ENCODE data around the gene RAP1GDS1. TPM values are rescaled to one million over a fixed set of nuclear protein-coding genes. Genes with fewer than 3 reads are reported as not detected.
A peak's percentile ranks its signal among the peaks of the same experiment; 100 is the strongest.

Gene RAP1GDS1
- total and polyA plus RNA-seq, 2 of the 4 experiments (the other 2 are of a cell fraction): 29.0 to 85.1 TPM

GRCh38 chr4:98469771-98470170, 208.6 kb downstream of the RAP1GDS1 start:
- ChIA-PET POLR2A (ENCODE audit: unreplicated experiment) (no interaction called here), CTCF (no interaction called here)
- Histone ChIP-seq H3K4me3 (ENCODE audit: insufficient read depth, low read depth, low read length) (no peak overlapping the region), H3K9me3 (ENCODE audit: control insufficient read depth, insufficient read depth, low read length) (no peaks in the 10 kb centered on the region), H4K20me1 (ENCODE audit: insufficient read depth, low read length) (no peaks in the 10 kb centered on the region), H2BK5ac (ENCODE audit: low read depth, low read length, poor library complexity, severe bottlenecking) (no peak overlapping the region), H3K23ac (ENCODE audit: low read depth, low read length) (no peak overlapping the region), H2AK5ac (ENCODE audit: low read depth, low read length) (0 out of 2 replicates have a peak overlapping the region, but pooled peaks have one; percentile 14), H4K8ac (ENCODE audit: low read depth in 2 of 2, low read length in 2 of 2) (no peak overlapping the region), H3K56ac (ENCODE audit: extremely low read depth, insufficient read depth, low read length) (no peak overlapping the region), H2BK20ac (ENCODE audit: low read depth, low read length) (no peak overlapping the region), H4K91ac (ENCODE audit: insufficient read depth, low read depth, low read length) (no peak overlapping the region), H3K27ac (ENCODE audit: insufficient read depth, low read length) (no peak overlapping the region), H3K79me1 (ENCODE audit: low read depth in 1 of 2, low read length in 2 of 2) (peaks cover 0 to 15% of the 10 kb centered on the region in 2 experiments; a peak in 2 of 4 replicates), H3K36me3 (ENCODE audit: control insufficient read depth, insufficient read depth, low read length) (peaks cover 19% of the 10 kb centered on the region), H4K5ac (ENCODE audit: low read depth, low read length) (no peak overlapping the region), H3K27me3 (ENCODE audit: control insufficient read depth, insufficient read depth, low read length) (no peaks in the 10 kb centered on the region), H3K4me1 (ENCODE audit: control insufficient read depth, insufficient read depth, low read length) (peaks cover 8% of the 10 kb centered on the region), H3K9me1 (ENCODE audit: insufficient read depth, low read length) (peaks cover 9% of the 10 kb centered on the region), H2BK15ac (ENCODE audit: low read depth, low read length) (0 out of 3 replicates have a peak overlapping the region, but pooled peaks have one; percentile 28), H3K18ac (ENCODE audit: low read depth, low read length) (no peak overlapping the region), H3K4ac (ENCODE audit: low read depth, low read length) (0 out of 2 replicates have a peak overlapping the region, but pooled peaks have one; percentile 1), H2AK9ac (replicated peaks; ENCODE audit: low read depth, low read length, poor library complexity) (no peak overlapping the region), H3K14ac (replicated peaks; ENCODE audit: low read depth, low read length) (no peak overlapping the region), H3K4me2 (ENCODE audit: low read depth, low read length) (no peak overlapping the region), H2AFZ (replicated peaks; ENCODE audit: low read length, poor library complexity) (no peak overlapping the region), H2BK120ac (ENCODE audit: low read depth, low read length) (no peak overlapping the region), H3K9ac (ENCODE audit: low read depth, low read length) (no peak overlapping the region)
- ATAC-seq (ENCODE audit: low read depth) (no peak), DNase-seq (peak; percentile 21)
- BruUV-seq (replicated peaks): no TSS peak
- WGBS, 2 experiments (ENCODE audit: extremely low coverage in 2 of 2, insufficient read length in 1 of 2): no CpG with 5 or more reads among the region's 2 CpGs
- in situ Hi-C loops (cut with MboI; ENCODE audit: low sequenced_read_pairs): loop anchor here (5.0 to 25.0 kb wide), 3 partner anchors 188 to 593 kb away; partner anchors contain the start of gene TSPAN5
- intact Hi-C loops (cut with micrococcal nuclease): loop anchor here (5.0 to 10.0 kb wide), 6 partner anchors 207 to 995 kb away; partner anchors contain the start of gene RAP1GDS1
- dilution Hi-C loops (cut with HindIII; ENCODE audit: low sequenced_read_pairs, unreplicated experiment): no loop called here
- TF ChIP-seq CEBPB (IDR thresholded peaks at IDR 0.05; ENCODE audit: low read depth, low read length): no peak
- TF ChIP-seq CTCF (conservative IDR thresholded peaks at IDR 0.05; ENCODE audit: low read depth, low read length): no peak
- no peak for TF ChIP-seq FOS (IDR thresholded peaks at IDR 0.05; ENCODE audit: low read depth, low read length)
- no peak for TF ChIP-seq USF2 (IDR thresholded peaks at IDR 0.05; ENCODE audit: low read depth, low read length)
- TF ChIP-seq RAD21 (IDR thresholded peaks at IDR 0.05; ENCODE audit: low read length): no peak
- TF ChIP-seq MXI1 (IDR thresholded peaks at IDR 0.05; ENCODE audit: borderline replicate concordance, low read depth, low read length): no peak
- no peak for TF ChIP-seq POLR2A (IDR thresholded peaks at IDR 0.05; ENCODE audit: low read depth, low read length)
- no peak for TF ChIP-seq ELK1 (IDR thresholded peaks at IDR 0.05; ENCODE audit: borderline replicate concordance, low read depth, low read length)
- TF ChIP-seq MAFK (IDR thresholded peaks at IDR 0.05; ENCODE audit: low read depth, low read length): no peak
- no peak for TF ChIP-seq MAZ (IDR thresholded peaks at IDR 0.05; ENCODE audit: borderline replicate concordance, low read depth, low read length)
- TF ChIP-seq NFE2L2 (IDR thresholded peaks at IDR 0.05; ENCODE audit: low read depth, low read length): no peak
- TF ChIP-seq CHD1 (IDR thresholded peaks at IDR 0.05; ENCODE audit: low read depth, low read length): no peak
- TF ChIP-seq RFX5 (IDR thresholded peaks at IDR 0.05; ENCODE audit: low read depth, low read length): no peak
- no peak for TF ChIP-seq BHLHE40 (IDR thresholded peaks at IDR 0.05; ENCODE audit: low read depth, low read length)
- no peak for TF ChIP-seq SMC3 (IDR thresholded peaks at IDR 0.05; ENCODE audit: low read depth, low read length)
- TF ChIP-seq RCOR1 (IDR thresholded peaks at IDR 0.05; ENCODE audit: insufficient replicate concordance, low read length): no peak

All from IMR-90 (cell line).